Measurements from ENCODE around the gene IGF2BP3.

IGF2BP3 gene

GRCh38 chr7:23467806-23468525 is 2.3 kb downstream of the IGF2BP3 start:
- peak overlapping the region; percentile 90 for H3K4me3 ChIP-seq (ENCODE audit: low read depth, low read length)
- ChIA-PET POLR2A (interaction anchor here (0.8 to 1.8 kb wide), 11 partner anchors 9 to 117 kb away, joined by 3 to 10 read pairs (median 4); no protein-coding TSS in a partner anchor), CTCF (interaction anchor here (0.7 to 1.6 kb wide), 5 partner anchors 11 to 206 kb away, joined by 3 to 8 read pairs (median 4); no protein-coding TSS in a partner anchor)
- peak overlapping the region; percentile 92 for H3K27ac ChIP-seq (ENCODE audit: extremely low read depth, low read depth, low read length)
- no peaks in the 10 kb centered on the region for H3K9me3 ChIP-seq (ENCODE audit: control insufficient read depth, insufficient read depth, low read depth, low read length)
- H3K4me1 ChIP-seq (ENCODE audit: control insufficient read depth, insufficient read depth, low read length): peaks cover 28% of the 10 kb centered on the region
- peaks cover 3% of the 10 kb centered on the region in 2 experiments; a peak in 2 of 3 replicates for H3K36me3 ChIP-seq (ENCODE audit: control insufficient read depth in 2 of 2, insufficient read depth in 1 of 2, low read length in 2 of 2)
- peak; percentile 62 for TF ChIP-seq ZFHX2 (tag by site-specific recombination; conservative IDR thresholded peaks at IDR 0.05)
- TF ChIP-seq ZNF146 (tag by site-specific recombination; IDR thresholded peaks at IDR 0.05): no peak
- TF ChIP-seq ZNF571 (tag by site-specific recombination; IDR thresholded peaks at IDR 0.05): no peak
- no peak for TF ChIP-seq ZNF785 (tag by site-specific recombination; IDR thresholded peaks at IDR 0.05)
- no peak for TF ChIP-seq PRDM2 (tag by site-specific recombination; IDR thresholded peaks at IDR 0.05; ENCODE audit: borderline replicate concordance)
- TF ChIP-seq MEIS1 (CRISPR knock-in tag; IDR thresholded peaks at IDR 0.05; ENCODE audit: borderline replicate concordance): no peak
- TF ChIP-seq ZNF19 (tag by site-specific recombination; IDR thresholded peaks at IDR 0.05; ENCODE audit: low read depth): no peak
- TF ChIP-seq ZNF398 (tag by site-specific recombination; IDR thresholded peaks at IDR 0.05): no peak
- no peak for TF ChIP-seq ZNF610 (tag by site-specific recombination; IDR thresholded peaks at IDR 0.05; ENCODE audit: borderline replicate concordance)
- TF ChIP-seq ZNF37A (tag by site-specific recombination; IDR thresholded peaks at IDR 0.05): no peak
- no peak for TF ChIP-seq ZNF639 (tag by site-specific recombination; IDR thresholded peaks at IDR 0.05)
- TF ChIP-seq OSR2 (tag by site-specific recombination; IDR thresholded peaks at IDR 0.05): peak; percentile 62; the same call in 1 of the 2 replicates
- TF ChIP-seq ZNF175 (tag by site-specific recombination; IDR thresholded peaks at IDR 0.05): no peak
- TF ChIP-seq HOXA7 (CRISPR knock-in tag; IDR thresholded peaks at IDR 0.05; ENCODE audit: borderline replicate concordance): no peak
- peak; percentile 44; the same call in 1 of the 2 replicates for TF ChIP-seq ZNF341 (tag by site-specific recombination; IDR thresholded peaks at IDR 0.05; ENCODE audit: low read depth)
- no peak for TF ChIP-seq SALL2 (tag by site-specific recombination; IDR thresholded peaks at IDR 0.05; ENCODE audit: borderline replicate concordance)
- no peak for TF ChIP-seq ZNF777 (tag by site-specific recombination; IDR thresholded peaks at IDR 0.05; ENCODE audit: borderline replicate concordance)
- TF ChIP-seq ZNF560 (tag by site-specific recombination; IDR thresholded peaks at IDR 0.05; ENCODE audit: borderline replicate concordance): no peak
- TF ChIP-seq ZSCAN30 (tag by site-specific recombination; IDR thresholded peaks at IDR 0.05): no peak
- no peak for TF ChIP-seq REPIN1 (tag by site-specific recombination; IDR thresholded peaks at IDR 0.05; ENCODE audit: low read depth)
- no peak for TF ChIP-seq ZNF677 (tag by site-specific recombination; IDR thresholded peaks at IDR 0.05)
- TF ChIP-seq TRIM28 (IDR thresholded peaks at IDR 0.05; ENCODE audit: borderline replicate concordance, low read length): no peak
- no peak for TF ChIP-seq ZNF76 (tag by site-specific recombination; IDR thresholded peaks at IDR 0.05; ENCODE audit: borderline replicate concordance, low read depth)
- peak; percentile 30 for TF ChIP-seq ZBTB17 (tag by site-specific recombination; IDR thresholded peaks at IDR 0.05)
- TF ChIP-seq TSHZ1 (tag by site-specific recombination; IDR thresholded peaks at IDR 0.05; ENCODE audit: borderline replicate concordance): no peak

Measured in HEK293 (cell line).